ENCODE results near the gene SPRED3. TPM values are rescaled to one million over a fixed set of nuclear protein-coding genes. Genes with fewer than 3 reads are reported as not detected.

Gene SPRED3
- total and polyA plus RNA-seq, 2 donors (not counting 1 experiment from before 2014, with no cell fraction given): 1.5 to 2.0 TPM

GRCh38 chr19:38367041-38367440, 21.5 kb upstream of the SPRED3 start:
- no peak overlapping the region for H3K27ac ChIP-seq (ENCODE audit: insufficient read depth, low read length)
- DNase-seq (ENCODE audit: low read depth in 2 of 2): no peak
- no peaks in the 10 kb centered on the region for H4K20me1 ChIP-seq (ENCODE audit: control insufficient read depth, extremely low read depth, insufficient read depth, low read length)
- H3K4me2 ChIP-seq (ENCODE audit: extremely low read depth, insufficient read depth, low read length): no peak overlapping the region
- H3K79me2 ChIP-seq (ENCODE audit: control insufficient read depth, insufficient read depth, low read length): no peaks in the 10 kb centered on the region
- H3K36me3 ChIP-seq (ENCODE audit: control insufficient read depth, insufficient read depth, low read length): no peaks in the 10 kb centered on the region
- no peaks in the 10 kb centered on the region for H3K9me3 ChIP-seq (ENCODE audit: control insufficient read depth, insufficient read depth, low read depth, low read length)
- TF ChIP-seq EZH2 (IDR thresholded peaks at IDR 0.05; ENCODE audit: low read length, missing control alignments) (no peak), CTCF (conservative IDR thresholded peaks at IDR 0.05 in 1 of 2, IDR thresholded peaks at IDR 0.05 in 1 of 2; ENCODE audit: low read depth in 1 of 2, low read length in 2 of 2) (no peak)
- H2AFZ ChIP-seq (ENCODE audit: low read length): no peak overlapping the region
- no peak overlapping the region for H3K9ac ChIP-seq (ENCODE audit: insufficient read depth, low read length)
- no peaks in the 10 kb centered on the region for H3K4me1 ChIP-seq (ENCODE audit: control insufficient read depth, extremely low read depth, insufficient read depth, low read length)
- H3K4me3 ChIP-seq (replicated peaks in 1 of 4; ENCODE audit: control extremely low read depth in 1 of 4, insufficient read depth in 1 of 4, low read depth in 3 of 4, low read length in 4 of 4): no peak overlapping the region
- H3K27me3 ChIP-seq (ENCODE audit: control insufficient read depth, insufficient read depth, low read length): peaks cover 11% of the 10 kb centered on the region

GRCh38 chr19:38369584-38369983, 18.9 kb upstream of the SPRED3 start:
- H3K36me3 ChIP-seq (ENCODE audit: control insufficient read depth, insufficient read depth, low read length): no peaks in the 10 kb centered on the region
- H3K79me2 ChIP-seq (ENCODE audit: control insufficient read depth, insufficient read depth, low read length): no peaks in the 10 kb centered on the region
- H3K27ac ChIP-seq (ENCODE audit: insufficient read depth, low read length): no peak overlapping the region
- no peak overlapping the region for H2AFZ ChIP-seq (ENCODE audit: low read length)
- no peak for TF ChIP-seq CTCF (conservative IDR thresholded peaks at IDR 0.05 in 1 of 2, IDR thresholded peaks at IDR 0.05 in 1 of 2; ENCODE audit: low read depth in 1 of 2, low read length in 2 of 2)
- no peak for TF ChIP-seq EZH2 (IDR thresholded peaks at IDR 0.05; ENCODE audit: low read length, missing control alignments)
- H3K27me3 ChIP-seq (ENCODE audit: control insufficient read depth, insufficient read depth, low read length): peaks cover 11% of the 10 kb centered on the region
- no peak for DNase-seq (ENCODE audit: low read depth in 2 of 2)
- H3K4me3 ChIP-seq (replicated peaks in 1 of 4; ENCODE audit: control extremely low read depth in 1 of 4, insufficient read depth in 1 of 4, low read depth in 3 of 4, low read length in 4 of 4): no peak overlapping the region
- no peaks in the 10 kb centered on the region for H4K20me1 ChIP-seq (ENCODE audit: control insufficient read depth, extremely low read depth, insufficient read depth, low read length)
- no peak overlapping the region for H3K9ac ChIP-seq (ENCODE audit: insufficient read depth, low read length)
- no peak overlapping the region for H3K4me2 ChIP-seq (ENCODE audit: extremely low read depth, insufficient read depth, low read length)
- H3K9me3 ChIP-seq (ENCODE audit: control insufficient read depth, insufficient read depth, low read depth, low read length): no peaks in the 10 kb centered on the region
- H3K4me1 ChIP-seq (ENCODE audit: control insufficient read depth, extremely low read depth, insufficient read depth, low read length): no peaks in the 10 kb centered on the region

GRCh38 chr19:38370299-38370698, 18.2 kb upstream of the SPRED3 start:
- no peak for DNase-seq (ENCODE audit: low read depth in 2 of 2)
- Histone ChIP-seq H4K20me1 (ENCODE audit: control insufficient read depth, extremely low read depth, insufficient read depth, low read length) (no peaks in the 10 kb centered on the region), H2AFZ (ENCODE audit: low read length) (no peak overlapping the region), H3K9me3 (ENCODE audit: control insufficient read depth, insufficient read depth, low read depth, low read length) (no peaks in the 10 kb centered on the region), H3K27me3 (ENCODE audit: control insufficient read depth, insufficient read depth, low read length) (peaks cover 11% of the 10 kb centered on the region), H3K4me1 (ENCODE audit: control insufficient read depth, extremely low read depth, insufficient read depth, low read length) (no peaks in the 10 kb centered on the region), H3K79me2 (ENCODE audit: control insufficient read depth, insufficient read depth, low read length) (peaks cover 5% of the 10 kb centered on the region), H3K9ac (ENCODE audit: insufficient read depth, low read length) (no peak overlapping the region), H3K27ac (ENCODE audit: insufficient read depth, low read length) (no peak overlapping the region), H3K4me2 (ENCODE audit: extremely low read depth, insufficient read depth, low read length) (no peak overlapping the region), H3K4me3 (replicated peaks in 1 of 4; ENCODE audit: control extremely low read depth in 1 of 4, insufficient read depth in 1 of 4, low read depth in 3 of 4, low read length in 4 of 4) (no peak overlapping the region), H3K36me3 (ENCODE audit: control insufficient read depth, insufficient read depth, low read length) (no peaks in the 10 kb centered on the region)
- TF ChIP-seq CTCF (conservative IDR thresholded peaks at IDR 0.05 in 1 of 2, IDR thresholded peaks at IDR 0.05 in 1 of 2; ENCODE audit: low read depth in 1 of 2, low read length in 2 of 2) (no peak), EZH2 (IDR thresholded peaks at IDR 0.05; ENCODE audit: low read length, missing control alignments) (no peak)

All from fibroblast of lung (primary cell).